ENCODE results near the gene SPRTN. TPM values are rescaled to one million over a fixed set of nuclear protein-coding genes. Genes with fewer than 3 reads are reported as not detected.

Gene SPRTN
- total and polyA plus RNA-seq, 2 donors (not counting 1 experiment from before 2014, with no cell fraction given): 3.5 to 13.4 TPM

- peaks cover 4 to 28% of the 10 kb centered on the region in 2 experiments for H3K36me3 ChIP-seq (replicated peaks in 1 of 2; ENCODE audit: control extremely low read depth in 1 of 2, control insufficient read depth in 1 of 2, extremely low read depth in 1 of 2, insufficient read depth in 2 of 2, low read length in 1 of 2)
- TF ChIP-seq EZH2 (IDR thresholded peaks at IDR 0.05; ENCODE audit: borderline replicate concordance, insufficient read depth, low read depth, low read length, poor library complexity, severe bottlenecking): no peak
- intact Hi-C loops (cut with micrococcal nuclease): no loop called here
- H2AFZ ChIP-seq (ENCODE audit: insufficient read depth, low read depth, low read length, poor library complexity, severe bottlenecking): no peak overlapping the region
- Mint-ChIP-seq H3K27ac (no peak overlapping the region), H3K4me1 (no peaks in the 10 kb centered on the region), H3K9me3 (ENCODE audit: insufficient read depth) (no peaks in the 10 kb centered on the region), H3K27me3 (no peaks in the 10 kb centered on the region), H3K4me3 (no peak overlapping the region)
- no peaks in the 10 kb centered on the region for H3K4me1 ChIP-seq (ENCODE audit: control insufficient read depth in 2 of 2, insufficient read depth in 2 of 2, low read length in 2 of 2)
- CTCF ChIA-PET: interaction anchor here (1.1 kb wide), 1 partner anchor 234 kb away, joined by 4 read pairs; no protein-coding TSS in a partner anchor
- no peak overlapping the region for H3K9ac ChIP-seq (ENCODE audit: low read length)
- ATAC-seq (ENCODE audit: low read depth): no peak
- no peak for DNase-seq
- no peaks in the 10 kb centered on the region for H3K79me2 ChIP-seq (ENCODE audit: control insufficient read depth, insufficient read depth, low read length)
- peaks cover 1% of the 10 kb centered on the region for H4K20me1 ChIP-seq (ENCODE audit: control insufficient read depth, insufficient read depth, low read length, poor library complexity, severe bottlenecking)
- no peaks in the 10 kb centered on the region for H3K27me3 ChIP-seq (replicated peaks in 1 of 4; ENCODE audit: control extremely low read depth in 1 of 4, control insufficient read depth in 3 of 4, insufficient read depth in 4 of 4, low read length in 3 of 4)
- H3K4me3 ChIP-seq (ENCODE audit: control extremely low read depth in 1 of 5, extremely low read depth in 1 of 5, insufficient read depth in 1 of 5, low read depth in 2 of 5, low read length in 4 of 5): no peak overlapping the region
- POLR2A ChIA-PET: no interaction called here
- WGBS (ENCODE audit: insufficient coverage): 100% methylated on average over 2 of the region's 3 CpGs
- no peak overlapping the region for H3K4me2 ChIP-seq (replicated peaks; ENCODE audit: low read depth, low read length, poor library complexity, severe bottlenecking)
- no peak overlapping the region for H3K27ac ChIP-seq (ENCODE audit: low read length in 2 of 2)
- H3K9me3 ChIP-seq (ENCODE audit: control extremely low read depth in 1 of 3, control insufficient read depth in 2 of 3, insufficient read depth in 1 of 3, low read length in 2 of 3): no peaks in the 10 kb centered on the region
Observed at GRCh38 chr1:231369282-231369681, 31.2 kb downstream of the SPRTN start.

- Histone ChIP-seq H3K4me3 (ENCODE audit: control extremely low read depth in 1 of 5, extremely low read depth in 1 of 5, insufficient read depth in 1 of 5, low read depth in 2 of 5, low read length in 4 of 5) (no peak overlapping the region), H3K27me3 (replicated peaks in 1 of 4; ENCODE audit: control extremely low read depth in 1 of 4, control insufficient read depth in 3 of 4, insufficient read depth in 4 of 4, low read length in 3 of 4) (no peaks in the 10 kb centered on the region), H2AFZ (ENCODE audit: insufficient read depth, low read depth, low read length, poor library complexity, severe bottlenecking) (no peak overlapping the region), H3K79me2 (ENCODE audit: control insufficient read depth, insufficient read depth, low read length) (peaks cover 6% of the 10 kb centered on the region), H3K27ac (ENCODE audit: low read length in 2 of 2) (no peak overlapping the region), H3K4me2 (replicated peaks; ENCODE audit: low read depth, low read length, poor library complexity, severe bottlenecking) (no peak overlapping the region), H3K9ac (ENCODE audit: low read length) (no peak overlapping the region), H3K9me3 (ENCODE audit: control extremely low read depth in 1 of 3, control insufficient read depth in 2 of 3, insufficient read depth in 1 of 3, low read length in 2 of 3) (no peaks in the 10 kb centered on the region), H3K4me1 (ENCODE audit: control insufficient read depth in 2 of 2, insufficient read depth in 2 of 2, low read length in 2 of 2) (no peaks in the 10 kb centered on the region), H3K36me3 (replicated peaks in 1 of 2; ENCODE audit: control extremely low read depth in 1 of 2, control insufficient read depth in 1 of 2, extremely low read depth in 1 of 2, insufficient read depth in 2 of 2, low read length in 1 of 2) (peaks cover 4 to 23% of the 10 kb centered on the region in 2 experiments), H4K20me1 (ENCODE audit: control insufficient read depth, insufficient read depth, low read length, poor library complexity, severe bottlenecking) (peaks cover 18% of the 10 kb centered on the region)
- DNase-seq (no peak), ATAC-seq (ENCODE audit: low read depth) (no peak)
- CTCF ChIA-PET: interaction anchor here (0.6 to 1.1 kb wide), 2 partner anchors 11 to 15 kb away, joined by 3 to 4 read pairs; no protein-coding TSS in a partner anchor
- H3K27me3 Mint-ChIP-seq: no peaks in the 10 kb centered on the region
- H3K27ac Mint-ChIP-seq: no peak overlapping the region
- H3K4me1 Mint-ChIP-seq: peaks cover 7% of the 10 kb centered on the region
- intact Hi-C loops (cut with micrococcal nuclease): loop anchor here (5.0 kb wide), 1 partner anchor 50 kb away; the partner anchor contains the start of gene EGLN1
- POLR2A ChIA-PET: no interaction called here
- TF ChIP-seq EZH2 (IDR thresholded peaks at IDR 0.05; ENCODE audit: borderline replicate concordance, insufficient read depth, low read depth, low read length, poor library complexity, severe bottlenecking) (no peak), CTCF (IDR thresholded peaks at IDR 0.05) (no peak)
- H3K9me3 Mint-ChIP-seq (ENCODE audit: insufficient read depth): no peaks in the 10 kb centered on the region
- H3K4me3 Mint-ChIP-seq: no peak overlapping the region
Observed at GRCh38 chr1:231372501-231372900, 34.4 kb downstream of the SPRTN start.
